ENCODE results near the gene GFRA4. TPM values are rescaled to one million over a fixed set of nuclear protein-coding genes. Genes with fewer than 3 reads are reported as not detected.

The GFRA4 gene
- total RNA-seq, 1 donor from 2014 or later, result not detected

DNA sequence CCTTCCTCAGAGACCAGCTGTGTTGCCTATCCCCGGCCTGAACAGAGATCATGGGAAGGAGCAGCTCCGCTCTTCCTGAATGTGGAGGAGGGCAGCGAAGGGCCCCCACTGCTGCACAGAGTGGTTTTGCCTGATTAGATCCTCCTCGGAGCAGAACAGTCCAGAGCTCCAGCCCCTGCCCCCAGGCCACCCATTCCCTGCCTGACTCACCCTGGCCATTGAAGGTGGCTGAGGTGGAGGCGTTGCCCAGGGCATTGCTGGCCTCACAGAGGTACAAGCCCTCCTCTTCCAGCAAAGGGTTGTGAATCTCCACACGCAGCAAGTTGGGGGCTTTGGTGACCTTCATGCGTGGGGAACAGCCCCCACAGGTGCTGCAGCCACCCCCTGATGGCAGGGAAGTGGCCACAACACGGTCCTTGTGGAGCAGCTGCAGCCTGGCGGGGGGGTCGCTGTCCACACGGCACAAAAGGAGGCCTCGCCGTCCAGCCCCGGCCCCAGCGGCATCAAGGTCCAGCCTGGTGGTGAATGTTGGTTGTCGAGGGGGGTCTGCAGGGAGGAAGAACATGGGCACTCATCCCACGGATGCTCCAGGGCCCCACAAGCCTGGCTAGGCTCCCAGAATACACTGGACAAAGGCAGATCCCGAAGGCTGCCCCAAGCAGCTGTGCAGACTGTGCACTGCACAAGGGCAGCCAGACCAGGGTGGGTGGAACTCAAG is 34.5 kb upstream of the GFRA4 start:
- no peak overlapping the region for H3K4me3 Mint-ChIP-seq (ENCODE audit: unreplicated experiment)
- no peak overlapping the region for H3K27ac Mint-ChIP-seq (ENCODE audit: unreplicated experiment)
- peaks cover 2% of the 10 kb centered on the region for H3K27me3 Mint-ChIP-seq (ENCODE audit: low read depth)
- H3K4me1 Mint-ChIP-seq (ENCODE audit: low read depth), result no peaks in the 10 kb centered on the region
- no peaks in the 10 kb centered on the region for H3K36me3 Mint-ChIP-seq (ENCODE audit: low read depth)
- no peak for DNase-seq (ENCODE audit: low spot score)
- no peaks in the 10 kb centered on the region for H3K9me3 Mint-ChIP-seq (ENCODE audit: low read depth)
- TF ChIP-seq, protein P1, sequence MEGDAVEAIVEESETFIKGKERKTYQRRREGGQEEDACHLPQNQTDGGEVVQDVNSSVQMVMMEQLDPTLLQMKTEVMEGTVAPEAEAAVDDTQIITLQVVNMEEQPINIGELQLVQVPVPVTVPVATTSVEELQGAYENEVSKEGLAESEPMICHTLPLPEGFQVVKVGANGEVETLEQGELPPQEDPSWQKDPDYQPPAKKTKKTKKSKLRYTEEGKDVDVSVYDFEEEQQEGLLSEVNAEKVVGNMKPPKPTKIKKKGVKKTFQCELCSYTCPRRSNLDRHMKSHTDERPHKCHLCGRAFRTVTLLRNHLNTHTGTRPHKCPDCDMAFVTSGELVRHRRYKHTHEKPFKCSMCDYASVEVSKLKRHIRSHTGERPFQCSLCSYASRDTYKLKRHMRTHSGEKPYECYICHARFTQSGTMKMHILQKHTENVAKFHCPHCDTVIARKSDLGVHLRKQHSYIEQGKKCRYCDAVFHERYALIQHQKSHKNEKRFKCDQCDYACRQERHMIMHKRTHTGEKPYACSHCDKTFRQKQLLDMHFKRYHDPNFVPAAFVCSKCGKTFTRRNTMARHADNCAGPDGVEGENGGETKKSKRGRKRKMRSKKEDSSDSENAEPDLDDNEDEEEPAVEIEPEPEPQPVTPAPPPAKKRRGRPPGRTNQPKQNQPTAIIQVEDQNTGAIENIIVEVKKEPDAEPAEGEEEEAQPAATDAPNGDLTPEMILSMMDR (IDR thresholded peaks at IDR 0.05), result no peak

DNA sequence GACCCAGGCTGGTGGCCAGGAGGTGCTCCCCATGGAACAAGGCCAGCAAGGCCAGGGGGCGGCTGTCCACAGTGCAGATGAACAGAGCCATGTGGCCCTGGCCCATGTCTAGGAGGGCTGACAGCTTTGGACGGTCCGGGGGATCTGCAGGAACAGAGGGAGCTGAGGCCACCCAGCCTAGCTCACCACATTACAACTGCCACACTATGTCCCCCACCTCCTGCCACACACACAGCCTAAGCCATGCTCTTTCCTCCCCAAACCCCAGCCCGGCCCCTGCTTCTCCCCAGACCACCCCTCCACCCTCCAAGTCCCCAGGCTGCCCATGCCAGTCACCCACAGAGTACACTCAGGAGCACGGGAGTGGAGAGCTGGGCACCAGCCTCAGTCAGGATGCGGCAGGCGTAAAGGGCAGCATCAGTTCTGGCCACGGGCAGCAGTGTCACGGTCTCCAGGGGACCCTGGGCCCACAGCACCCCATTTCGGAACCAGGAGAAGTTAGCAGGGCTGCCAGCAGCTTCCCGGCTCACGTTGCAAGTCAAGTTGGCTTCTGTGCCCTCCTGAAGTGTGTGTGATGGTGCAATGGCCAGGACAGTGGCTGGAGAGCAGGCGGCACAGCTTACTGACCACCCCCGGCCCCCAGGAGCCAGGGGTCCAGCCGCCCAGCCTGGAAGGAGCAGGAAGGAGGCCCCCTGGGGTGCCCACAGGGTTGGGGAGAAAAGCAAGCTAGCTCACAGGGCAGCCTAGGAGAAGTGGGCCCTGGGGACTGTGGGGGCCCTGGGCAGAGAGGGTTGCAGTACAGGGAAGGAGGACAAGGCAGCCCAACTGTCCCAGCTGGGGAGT is 33.8 kb upstream of the GFRA4 start:
- TF ChIP-seq, protein P1 (IDR thresholded peaks at IDR 0.05), result no peak
- no peak for DNase-seq (ENCODE audit: low spot score)
- peaks cover 2% of the 10 kb centered on the region for H3K27me3 Mint-ChIP-seq (ENCODE audit: low read depth)
- H3K9me3 Mint-ChIP-seq (ENCODE audit: low read depth), result no peaks in the 10 kb centered on the region
- H3K4me1 Mint-ChIP-seq (ENCODE audit: low read depth), result no peaks in the 10 kb centered on the region
- no peaks in the 10 kb centered on the region for H3K36me3 Mint-ChIP-seq (ENCODE audit: low read depth)
- no peak overlapping the region for H3K4me3 Mint-ChIP-seq (ENCODE audit: unreplicated experiment)
- no peak overlapping the region for H3K27ac Mint-ChIP-seq (ENCODE audit: unreplicated experiment)

DNA sequence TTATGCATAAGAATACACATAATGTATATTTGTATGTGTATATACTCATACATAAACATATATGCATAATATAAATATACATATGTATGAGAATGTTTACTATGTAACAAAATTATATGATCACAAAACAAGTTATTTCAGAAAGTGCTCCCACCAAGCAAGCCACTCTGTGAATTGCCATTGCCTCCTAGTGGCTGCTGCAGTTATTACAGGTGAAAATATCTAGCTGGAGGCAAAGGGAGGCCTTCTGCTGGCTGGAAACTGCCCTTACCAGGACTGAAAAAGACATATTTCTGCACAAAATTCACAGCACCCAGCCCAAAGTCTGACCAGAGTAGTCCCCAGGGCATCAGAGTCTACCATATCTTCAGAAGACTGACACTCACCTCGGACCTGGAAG is 33.0 kb upstream of the GFRA4 start:
- Mint-ChIP-seq H3K27me3 (ENCODE audit: low read depth) (peaks cover 2% of the 10 kb centered on the region), H3K9me3 (ENCODE audit: low read depth) (no peaks in the 10 kb centered on the region), H3K4me3 (ENCODE audit: unreplicated experiment) (no peak overlapping the region), H3K36me3 (ENCODE audit: low read depth) (no peaks in the 10 kb centered on the region), H3K27ac (ENCODE audit: unreplicated experiment) (no peak overlapping the region), H3K4me1 (ENCODE audit: low read depth) (no peaks in the 10 kb centered on the region)
- TF ChIP-seq, protein P1 (IDR thresholded peaks at IDR 0.05), result peak; percentile 74
- DNase-seq (ENCODE audit: low spot score), result no peak

DNA sequence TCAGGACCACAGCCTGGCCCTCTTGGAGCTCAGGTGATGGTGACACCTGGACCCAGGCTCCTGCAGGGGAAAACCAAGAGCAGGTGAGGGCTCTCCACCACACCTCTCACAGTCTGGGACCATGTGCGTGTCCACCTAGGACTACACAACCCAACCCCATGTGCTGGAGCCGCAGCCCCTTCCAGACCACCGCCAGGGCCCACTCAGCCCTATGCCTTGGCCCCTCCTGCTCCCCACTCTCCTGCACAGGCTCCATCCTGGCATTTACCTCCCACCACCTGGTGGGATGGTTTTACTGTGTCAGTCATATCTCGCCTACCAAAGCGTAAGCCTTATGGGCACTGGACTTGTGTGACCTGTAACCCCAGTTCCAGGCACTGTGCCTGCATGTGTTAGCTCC is 31.7 kb upstream of the GFRA4 start:
- DNase-seq (ENCODE audit: low spot score), result no peak
- Mint-ChIP-seq H3K4me3 (ENCODE audit: unreplicated experiment) (no peak overlapping the region), H3K4me1 (ENCODE audit: low read depth) (no peaks in the 10 kb centered on the region), H3K9me3 (ENCODE audit: low read depth) (no peaks in the 10 kb centered on the region), H3K27me3 (ENCODE audit: low read depth) (no peaks in the 10 kb centered on the region), H3K36me3 (ENCODE audit: low read depth) (no peaks in the 10 kb centered on the region), H3K27ac (ENCODE audit: unreplicated experiment) (no peak overlapping the region)
- TF ChIP-seq, protein P1 (IDR thresholded peaks at IDR 0.05), result no peak

DNA sequence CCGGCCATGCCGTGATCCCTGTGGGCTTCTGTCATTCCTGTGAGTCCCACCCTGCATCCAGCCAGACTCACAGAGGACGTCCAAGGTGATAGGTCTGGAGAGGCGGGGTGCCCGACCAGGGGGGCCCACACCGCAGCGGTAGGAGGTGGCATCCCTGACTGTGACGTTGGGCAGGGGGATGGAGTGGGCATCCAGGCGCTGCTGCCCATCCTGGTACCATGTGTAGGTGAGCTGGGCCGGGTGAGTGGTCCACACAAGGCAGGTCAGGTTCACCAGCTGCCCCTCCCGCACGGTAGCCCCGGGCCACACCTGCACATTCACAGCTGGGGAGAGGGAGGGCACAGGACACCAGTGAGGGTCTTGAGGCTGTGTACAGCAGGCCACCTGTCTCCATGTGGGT is 30.2 kb upstream of the GFRA4 start:
- H3K4me3 Mint-ChIP-seq (ENCODE audit: unreplicated experiment), result no peak overlapping the region
- no peak overlapping the region for H3K27ac Mint-ChIP-seq (ENCODE audit: unreplicated experiment)
- H3K9me3 Mint-ChIP-seq (ENCODE audit: low read depth), result no peaks in the 10 kb centered on the region
- no peaks in the 10 kb centered on the region for H3K27me3 Mint-ChIP-seq (ENCODE audit: low read depth)
- TF ChIP-seq, protein P1 (IDR thresholded peaks at IDR 0.05), result no peak
- peak; percentile 87 for DNase-seq (ENCODE audit: low spot score)
- no peaks in the 10 kb centered on the region for H3K36me3 Mint-ChIP-seq (ENCODE audit: low read depth)
- no peaks in the 10 kb centered on the region for H3K4me1 Mint-ChIP-seq (ENCODE audit: low read depth)

Measured in chondrocyte (in vitro differentiated cells).